ENCODE results near the gene HLA-DOB.

HLA-DOB gene

GRCh38 chr6:32843331-32843978 is 26.7 kb upstream of the HLA-DOB start:
- no peaks in the 10 kb centered on the region; the same call in 1 of the 2 replicates for H3K9me3 ChIP-seq (ENCODE audit: insufficient read depth, low read length)
- no peak for TF ChIP-seq YY1 (IDR thresholded peaks at IDR 0.05; ENCODE audit: insufficient read depth, insufficient read length)
- peak; percentile 47 for TF ChIP-seq SUZ12 (IDR thresholded peaks at IDR 0.05; ENCODE audit: extremely low read depth, insufficient read depth, insufficient read length)
- no peak for TF ChIP-seq ZNF274 (IDR thresholded peaks at IDR 0.05; ENCODE audit: low read depth, low read length)
- H3K4me3 ChIP-seq (ENCODE audit: insufficient read length, low read depth), result peak overlapping the region; percentile 50
- DNase-seq (ENCODE audit: low read depth, low spot score), result no peak
- peaks cover 67% of the 10 kb centered on the region for H3K27me3 ChIP-seq (ENCODE audit: insufficient read depth, insufficient read length)
- H3K4me1 ChIP-seq (ENCODE audit: insufficient read depth, insufficient read length), result peaks cover 2% of the 10 kb centered on the region
- H3K9ac ChIP-seq (ENCODE audit: insufficient read length, low read depth), result peak overlapping the region; percentile 64
- no peaks in the 10 kb centered on the region for H3K36me3 ChIP-seq (ENCODE audit: insufficient read depth, insufficient read length, low read length)

- Histone ChIP-seq H3K27me3 (ENCODE audit: insufficient read depth, insufficient read length) (peaks cover 64% of the 10 kb centered on the region), H3K4me3 (ENCODE audit: insufficient read length, low read depth) (no peak overlapping the region), H3K9ac (ENCODE audit: insufficient read length, low read depth) (no peak overlapping the region), H3K36me3 (ENCODE audit: insufficient read depth, insufficient read length, low read length) (no peaks in the 10 kb centered on the region), H3K4me1 (ENCODE audit: insufficient read depth, insufficient read length) (peaks cover 2% of the 10 kb centered on the region), H3K9me3 (ENCODE audit: insufficient read depth, low read length) (no peaks in the 10 kb centered on the region; the same call in 1 of the 2 replicates)
- DNase-seq (ENCODE audit: low read depth, low spot score), result no peak
- TF ChIP-seq ZNF274 (IDR thresholded peaks at IDR 0.05; ENCODE audit: low read depth, low read length), result no peak
- no peak for TF ChIP-seq SUZ12 (IDR thresholded peaks at IDR 0.05; ENCODE audit: extremely low read depth, insufficient read depth, insufficient read length)
- no peak for TF ChIP-seq YY1 (IDR thresholded peaks at IDR 0.05; ENCODE audit: insufficient read depth, insufficient read length)
Observed at GRCh38 chr6:32842690-32843089, 25.9 kb upstream of the HLA-DOB start.

- Histone ChIP-seq H3K9ac (ENCODE audit: insufficient read length, low read depth) (no peak overlapping the region), H3K4me1 (ENCODE audit: insufficient read depth, insufficient read length) (peaks cover 5% of the 10 kb centered on the region), H3K4me3 (ENCODE audit: insufficient read length, low read depth) (no peak overlapping the region)
Observed at GRCh38 chr6:32842021-32842650, 25.3 kb upstream of the HLA-DOB start.

DNA sequence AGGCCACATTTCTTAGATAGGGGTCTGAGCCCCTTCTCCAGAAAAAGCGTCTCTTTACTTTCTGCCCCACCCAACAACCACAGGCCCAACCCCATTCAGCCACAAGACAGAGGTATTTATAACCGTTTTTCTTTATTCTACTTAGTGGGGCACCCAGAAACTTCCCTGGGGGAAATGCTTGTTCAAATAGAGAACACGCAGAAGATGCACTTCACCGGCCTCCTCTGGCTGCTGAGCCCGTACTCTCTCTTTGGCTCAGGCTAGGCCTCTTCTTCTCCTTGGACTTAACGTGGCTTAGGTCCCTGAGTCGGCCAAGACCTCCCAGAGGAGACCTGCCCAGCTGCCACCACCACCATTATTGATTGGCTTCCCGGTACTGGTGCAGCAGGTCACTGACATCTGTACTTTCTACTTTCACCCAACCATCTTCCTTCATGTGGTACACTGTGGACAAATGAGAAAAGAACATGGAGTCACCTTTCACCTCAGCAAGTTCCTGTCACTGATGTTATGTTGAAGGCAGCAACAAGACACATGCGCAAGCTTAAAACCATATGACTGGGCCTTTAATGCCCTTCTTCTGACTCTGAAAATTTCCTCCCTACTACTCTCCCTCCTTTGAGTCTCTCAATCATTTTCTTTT is 23.9 kb upstream of the HLA-DOB start:
- Histone ChIP-seq H3K9ac (ENCODE audit: insufficient read length, low read depth) (no peak overlapping the region), H3K27me3 (ENCODE audit: insufficient read depth, insufficient read length) (peaks cover 56% of the 10 kb centered on the region), H3K36me3 (ENCODE audit: insufficient read depth, insufficient read length, low read length) (no peaks in the 10 kb centered on the region), H3K4me3 (ENCODE audit: insufficient read length, low read depth) (no peak overlapping the region), H3K9me3 (ENCODE audit: insufficient read depth, low read length) (no peaks in the 10 kb centered on the region; the same call in 1 of the 2 replicates), H3K4me1 (ENCODE audit: insufficient read depth, insufficient read length) (peaks cover 5% of the 10 kb centered on the region)
- DNase-seq (ENCODE audit: low read depth, low spot score), result no peak
- TF ChIP-seq ZNF274 (IDR thresholded peaks at IDR 0.05; ENCODE audit: low read depth, low read length), result no peak

More at GRCh38 chr6:32842021-32842650, 25.3 kb upstream of the HLA-DOB start:
- DNase-seq (ENCODE audit: low read depth, low spot score), result no peak
- H3K36me3 ChIP-seq (ENCODE audit: insufficient read depth, insufficient read length, low read length), result no peaks in the 10 kb centered on the region
- H3K27me3 ChIP-seq (ENCODE audit: insufficient read depth, insufficient read length), result peaks cover 65% of the 10 kb centered on the region
- no peaks in the 10 kb centered on the region; the same call in 1 of the 2 replicates for H3K9me3 ChIP-seq (ENCODE audit: insufficient read depth, low read length)
- TF ChIP-seq ZNF274 (IDR thresholded peaks at IDR 0.05; ENCODE audit: low read depth, low read length) (no peak), SUZ12 (IDR thresholded peaks at IDR 0.05; ENCODE audit: extremely low read depth, insufficient read depth, insufficient read length) (no peak), YY1 (IDR thresholded peaks at IDR 0.05; ENCODE audit: insufficient read depth, insufficient read length) (no peak)

DNA sequence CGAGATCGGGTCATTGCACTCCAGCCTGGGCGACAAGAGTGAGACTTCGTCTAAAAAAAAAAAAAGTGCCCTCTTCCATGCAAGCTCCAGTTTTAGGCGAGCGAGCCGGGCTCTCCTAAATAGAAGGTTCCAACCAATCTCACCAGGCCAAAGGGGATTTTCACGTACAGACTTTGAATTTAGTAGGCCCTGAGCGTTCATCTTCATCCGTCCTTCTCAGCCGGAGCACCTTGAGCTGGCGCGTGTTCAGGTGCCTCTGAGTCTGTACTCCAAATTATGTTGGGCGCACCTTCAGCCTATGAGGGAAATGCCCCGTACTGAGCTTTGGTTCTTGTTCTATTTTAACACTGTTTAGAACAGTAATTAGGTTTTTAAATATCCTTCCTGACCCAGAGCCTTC is 22.6 kb upstream of the HLA-DOB start:
- no peak for DNase-seq (ENCODE audit: low read depth, low spot score)
- Histone ChIP-seq H3K36me3 (ENCODE audit: insufficient read depth, insufficient read length, low read length) (no peaks in the 10 kb centered on the region), H3K27me3 (ENCODE audit: insufficient read depth, insufficient read length) (peaks cover 45% of the 10 kb centered on the region), H3K9ac (ENCODE audit: insufficient read length, low read depth) (no peak overlapping the region), H3K9me3 (ENCODE audit: insufficient read depth, low read length) (no peaks in the 10 kb centered on the region; the same call in 1 of the 2 replicates), H3K4me1 (ENCODE audit: insufficient read depth, insufficient read length) (peaks cover 3% of the 10 kb centered on the region), H3K4me3 (ENCODE audit: insufficient read length, low read depth) (no peak overlapping the region)
- TF ChIP-seq YY1 (IDR thresholded peaks at IDR 0.05; ENCODE audit: insufficient read depth, insufficient read length), result no peak
- TF ChIP-seq SUZ12 (IDR thresholded peaks at IDR 0.05; ENCODE audit: extremely low read depth, insufficient read depth, insufficient read length), result no peak
- TF ChIP-seq ZNF274 (IDR thresholded peaks at IDR 0.05; ENCODE audit: low read depth, low read length), result no peak

DNA sequence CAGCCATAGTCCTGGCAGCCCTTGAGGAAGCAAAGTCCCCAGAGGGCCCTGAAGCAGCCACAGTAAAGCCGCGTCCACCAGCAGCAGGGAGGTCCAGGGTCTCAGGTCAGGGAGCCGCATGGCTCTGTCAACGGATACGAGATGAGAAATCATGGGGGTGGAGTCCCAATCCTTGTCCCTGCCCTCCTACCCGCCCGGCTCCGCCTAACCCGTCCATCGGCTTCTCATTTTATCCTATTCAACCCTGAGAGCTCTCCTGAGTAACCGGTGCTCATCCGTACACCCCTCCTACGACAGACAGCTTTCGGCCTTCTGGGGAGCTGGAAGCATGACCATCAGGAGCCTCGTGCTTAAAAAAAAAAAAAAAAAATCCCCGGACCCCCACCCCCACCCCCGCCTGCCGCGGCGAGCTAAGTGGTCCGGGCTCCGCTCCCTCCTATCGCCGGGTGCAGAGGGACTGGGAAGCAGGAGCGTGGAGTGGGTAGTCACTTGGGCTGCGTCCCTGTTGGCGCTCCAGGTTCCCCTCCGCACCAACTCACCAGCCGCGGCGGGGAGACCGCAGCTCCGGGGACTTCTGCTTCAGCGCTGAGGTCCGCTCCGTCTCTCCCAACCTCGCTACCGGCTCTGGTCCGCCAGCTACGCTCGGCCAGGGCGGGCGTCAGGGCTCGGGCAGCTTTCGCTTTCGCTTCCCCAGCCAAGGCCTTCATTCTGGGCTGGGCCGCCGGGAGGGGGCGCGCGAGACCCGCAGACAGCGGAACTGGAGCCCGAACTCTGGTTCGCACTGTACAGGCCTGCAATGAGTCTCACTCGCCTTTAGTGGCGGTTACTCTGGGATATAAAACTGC is 21.5 kb upstream of the HLA-DOB start, which contains the start of gene TAP2:
Gene TAP2, minus strand, starts transcription at position 626 of the 845 bp plus-strand sequence. Its CDS starts 506 bp downstream, at position 120.
- Histone ChIP-seq H3K27me3 (ENCODE audit: insufficient read depth, insufficient read length) (peaks cover 35% of the 10 kb centered on the region), H3K36me3 (ENCODE audit: insufficient read depth, insufficient read length, low read length) (no peaks in the 10 kb centered on the region), H3K9me3 (ENCODE audit: insufficient read depth, low read length) (no peaks in the 10 kb centered on the region; the same call in 1 of the 2 replicates), H3K4me3 (ENCODE audit: insufficient read length, low read depth) (peak within 1 kb of the TSS; percentile 59), H3K4me1 (ENCODE audit: insufficient read depth, insufficient read length) (peaks cover 3% of the 10 kb centered on the region), H3K9ac (ENCODE audit: insufficient read length, low read depth) (peak within 1 kb of the TSS; percentile 82)
- TF ChIP-seq SUZ12 (IDR thresholded peaks at IDR 0.05; ENCODE audit: extremely low read depth, insufficient read depth, insufficient read length), result no peak
- DNase-seq (ENCODE audit: low read depth, low spot score), result peak; percentile 73
